Large intestine (tissue), 3 donors: Measurements from ENCODE around the gene CMTM8. TPM values are rescaled to one million over a fixed set of nuclear protein-coding genes. Genes with fewer than 3 reads are reported as not detected.

Experiments used
- DNase-seq, 2 donors: peaks; one replicate each; pipeline versions ENCODE4 v3.0.0 to v3.0.0-alpha.2; 2013
- H3K27ac ChIP-seq: one replicate; pipeline ENCODE4 v1.5.1; 2013; ENCODE audit warnings: low read length
- H3K27me3 ChIP-seq: 2 replicates; pipeline ENCODE4 v1.6.1; 2013; ENCODE audit warnings: low read length; ENCODE audit not compliant: control insufficient read depth, insufficient read depth
- H3K36me3 ChIP-seq: 2 replicates; pipeline ENCODE4 v1.6.1; 2013; ENCODE audit warnings: low read length; ENCODE audit not compliant: control insufficient read depth, insufficient read depth
- H3K4me1 ChIP-seq: one replicate; pipeline ENCODE4 v1.6.1; 2013; ENCODE audit warnings: low read length; ENCODE audit not compliant: control insufficient read depth, insufficient read depth
- H3K4me3 ChIP-seq: one replicate; pipeline ENCODE4 v1.5.1; 2013; ENCODE audit warnings: low read length
- H3K9me3 ChIP-seq: one replicate; pipeline ENCODE4 v1.6.1; 2013; ENCODE audit warnings: mild to moderate bottlenecking, low read depth, low read length, moderate library complexity; ENCODE audit not compliant: control insufficient read depth
- WGBS: methylation state at CpG from one replicate; pipeline ENCODE4 v1.1.5; 2013; ENCODE audit warnings: low lambda C conversion rate; ENCODE audit not compliant: insufficient coverage; 5-methylcytosine and 5-hydroxymethylcytosine counted together
- polyA plus RNA-seq: library from polyadenylated mRNA; unstranded; fragments of 120-200 nt; gene quantifications from one replicate; pipeline ENCODE4 v1.2.1, GENCODE V29; 2013

The CMTM8 gene
- polyA plus RNA-seq, 1 donor: 20.1 TPM

GRCh38 chr3:32353351-32353750, 114.9 kb downstream of the CMTM8 start:
- WGBS: 100% methylated on average over 1 of the region's 2 CpGs
- no peak for DNase-seq
- peaks cover 20% of the 10 kb centered on the region for H3K4me1 ChIP-seq
- H3K9me3 ChIP-seq: no peaks in the 10 kb centered on the region
- H3K27me3 ChIP-seq: no peaks in the 10 kb centered on the region
- H3K27ac ChIP-seq: no peak overlapping the region
- H3K36me3 ChIP-seq: no peaks in the 10 kb centered on the region
- no peak overlapping the region for H3K4me3 ChIP-seq

DNA sequence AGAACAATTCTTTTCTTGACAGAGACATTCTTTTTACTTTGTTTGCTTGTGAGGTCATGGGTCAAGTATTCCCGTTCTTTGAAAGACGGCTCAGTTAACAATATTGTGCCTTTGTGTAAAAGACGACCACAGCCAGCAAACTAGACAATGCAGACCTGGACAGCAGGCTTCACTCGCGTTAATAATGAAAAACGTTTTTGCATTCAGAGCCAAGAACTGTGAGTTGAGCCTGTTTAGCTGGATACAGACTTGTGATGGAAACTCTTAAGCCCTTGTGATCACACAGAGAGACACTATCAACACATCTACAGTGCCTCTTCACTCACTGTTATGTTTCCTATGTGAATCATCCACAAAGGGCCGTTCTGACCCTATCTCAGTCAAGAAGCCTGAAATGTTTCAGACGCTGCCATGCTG, 115.9 kb downstream of the CMTM8 start:
- H3K4me1 ChIP-seq: peaks cover 18% of the 10 kb centered on the region
- no peaks in the 10 kb centered on the region for H3K27me3 ChIP-seq
- H3K4me3 ChIP-seq: no peak overlapping the region
- no CpG with 5 or more reads among the region's 8 CpGs for WGBS
- H3K36me3 ChIP-seq: no peaks in the 10 kb centered on the region
- no peaks in the 10 kb centered on the region for H3K9me3 ChIP-seq
- no peak overlapping the region for H3K27ac ChIP-seq
- DNase-seq: peak in 1 of 2 donors; percentile 15

DNA sequence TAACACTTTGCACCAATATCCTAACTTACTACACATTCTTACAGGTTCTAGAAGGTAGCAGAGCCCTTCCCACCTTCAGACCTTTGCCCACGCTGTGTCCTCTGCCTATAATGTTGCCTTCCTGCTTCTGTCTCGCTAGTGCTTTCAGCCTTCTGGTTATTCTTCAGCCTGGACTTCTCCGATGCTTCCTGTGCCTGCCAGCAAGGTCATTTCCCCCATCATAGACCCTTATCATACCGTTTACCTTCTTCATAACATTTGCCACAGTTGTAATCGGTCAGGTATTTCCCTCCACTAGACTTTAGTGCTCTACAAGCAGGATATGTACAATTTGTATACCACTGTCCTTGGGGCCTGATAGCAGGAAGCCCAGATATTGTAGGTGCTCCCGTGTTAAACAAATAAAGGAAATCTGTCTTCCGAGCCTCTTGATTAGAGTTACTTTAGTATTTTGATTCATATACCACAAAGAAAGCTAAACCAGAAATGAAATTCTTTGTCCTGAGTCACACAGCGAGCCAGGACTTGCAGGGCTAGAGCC, 117.3 kb downstream of the CMTM8 start:
- WGBS: 7% methylated on average over 2 of the region's 8 CpGs
- Histone ChIP-seq H3K36me3 (no peaks in the 10 kb centered on the region), H3K4me1 (peaks cover 25% of the 10 kb centered on the region), H3K27ac (peak overlapping the region; percentile 49), H3K9me3 (no peaks in the 10 kb centered on the region), H3K4me3 (no peak overlapping the region), H3K27me3 (no peaks in the 10 kb centered on the region)
- peak in 1 of 2 donors; percentile 72 for DNase-seq

DNA sequence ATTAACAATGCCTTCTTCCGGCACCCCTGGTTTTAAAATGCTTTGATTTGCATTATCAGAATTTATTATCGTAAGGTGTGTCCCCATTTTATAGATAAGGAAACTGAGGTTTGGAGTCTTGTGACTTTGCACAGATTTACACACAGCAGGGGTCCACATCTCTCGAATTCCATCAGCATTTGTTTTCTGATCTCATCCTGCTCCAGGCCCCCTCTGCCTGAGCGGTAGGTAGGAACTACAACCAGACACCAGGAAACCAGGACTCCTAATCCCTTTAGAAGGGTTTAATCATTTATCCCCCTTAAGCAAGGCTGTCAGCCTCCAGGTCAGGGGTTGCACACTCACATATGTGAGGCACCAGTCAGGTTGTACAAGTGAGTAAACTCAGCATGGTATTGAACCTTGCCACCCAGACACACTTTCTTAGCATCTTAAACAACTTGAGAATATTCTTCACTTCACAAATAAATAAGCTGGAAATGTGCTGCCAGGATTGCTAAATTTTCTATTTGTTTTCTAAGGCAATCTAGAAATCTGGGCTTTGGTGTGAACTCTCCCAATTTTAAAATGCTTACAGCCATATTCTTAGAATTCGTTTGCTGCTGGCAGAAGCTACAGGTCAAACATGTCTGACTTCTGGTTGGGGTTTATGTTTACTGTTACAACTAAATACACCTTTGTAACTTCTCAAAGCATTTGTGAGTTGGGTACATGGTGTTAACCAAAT, 121.4 kb downstream of the CMTM8 start:
- Histone ChIP-seq H3K9me3 (no peaks in the 10 kb centered on the region), H3K27ac (peak overlapping the region; percentile 13), H3K36me3 (peaks cover 9% of the 10 kb centered on the region), H3K27me3 (no peaks in the 10 kb centered on the region), H3K4me3 (no peak overlapping the region), H3K4me1 (peaks cover 29% of the 10 kb centered on the region)
- peak; percentile 44 to 66 for DNase-seq
- WGBS: no CpG with 5 or more reads among the region's 5 CpGs

DNA sequence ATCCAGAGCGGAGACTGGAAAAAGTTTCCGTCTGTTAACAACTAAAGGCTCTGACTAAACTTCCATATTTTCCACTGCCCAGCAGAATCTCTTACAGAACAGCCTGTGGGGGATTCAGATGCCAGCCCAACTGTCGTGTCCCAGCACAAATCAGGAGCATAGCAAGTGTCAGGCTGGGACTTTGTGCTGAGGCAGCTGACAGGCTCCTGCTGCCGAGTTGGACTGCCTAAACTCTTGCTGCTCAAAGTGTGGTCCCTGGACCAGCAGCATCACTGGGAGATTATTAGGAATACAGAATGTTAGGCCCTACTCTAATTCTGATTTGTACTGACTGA, 122.0 kb downstream of the CMTM8 start:
- peaks cover 9% of the 10 kb centered on the region for H3K36me3 ChIP-seq
- H3K27me3 ChIP-seq: no peaks in the 10 kb centered on the region
- WGBS: no CpG with 5 or more reads among the region's 4 CpGs
- H3K27ac ChIP-seq: no peak overlapping the region
- DNase-seq: no peak
- H3K4me3 ChIP-seq: no peak overlapping the region
- peaks cover 25% of the 10 kb centered on the region for H3K4me1 ChIP-seq
- H3K9me3 ChIP-seq: no peaks in the 10 kb centered on the region

DNA sequence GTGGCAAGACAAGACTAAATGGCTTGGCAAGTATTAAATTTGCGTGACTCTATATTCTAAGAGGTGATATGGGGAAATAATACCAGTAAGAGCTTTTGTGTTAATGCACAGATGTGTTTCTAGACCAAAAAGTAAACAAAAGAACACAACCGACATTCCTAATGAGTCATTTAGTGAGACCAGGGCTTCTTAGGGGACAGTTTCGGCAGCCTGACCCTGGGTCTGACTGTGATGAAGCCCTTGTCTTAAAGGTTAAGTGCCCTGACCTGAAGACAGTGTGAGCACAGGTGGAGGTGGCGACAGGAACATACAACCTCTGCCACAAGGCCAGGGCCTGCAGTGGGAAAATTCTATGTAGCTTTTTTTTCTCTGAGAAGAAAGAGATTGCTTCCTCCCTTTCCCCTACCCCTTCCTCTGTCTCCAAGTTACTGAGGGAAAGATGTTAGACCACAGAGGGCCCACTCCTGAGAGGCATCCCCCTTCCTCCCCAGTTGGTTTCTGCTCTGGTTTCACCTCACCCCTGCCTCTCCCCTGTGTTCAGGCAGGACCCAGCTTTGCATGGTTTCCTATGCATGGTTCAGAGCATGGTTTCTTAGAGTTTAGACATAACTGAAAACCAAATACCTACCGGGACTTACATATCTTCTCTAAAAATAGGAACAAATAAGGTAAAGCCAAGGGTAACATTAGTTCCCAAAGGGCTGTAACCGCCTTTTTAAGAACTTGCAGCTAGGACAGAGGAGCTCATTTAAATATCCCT, 128.3 kb downstream of the CMTM8 start:
- Histone ChIP-seq H3K9me3 (no peaks in the 10 kb centered on the region), H3K4me1 (peaks cover under 1% of the 10 kb centered on the region), H3K36me3 (peaks cover 16% of the 10 kb centered on the region), H3K4me3 (no peak overlapping the region), H3K27me3 (no peaks in the 10 kb centered on the region), H3K27ac (no peak overlapping the region)
- WGBS: 0% methylated on average over 1 of the region's 6 CpGs
- DNase-seq: no peak

DNA sequence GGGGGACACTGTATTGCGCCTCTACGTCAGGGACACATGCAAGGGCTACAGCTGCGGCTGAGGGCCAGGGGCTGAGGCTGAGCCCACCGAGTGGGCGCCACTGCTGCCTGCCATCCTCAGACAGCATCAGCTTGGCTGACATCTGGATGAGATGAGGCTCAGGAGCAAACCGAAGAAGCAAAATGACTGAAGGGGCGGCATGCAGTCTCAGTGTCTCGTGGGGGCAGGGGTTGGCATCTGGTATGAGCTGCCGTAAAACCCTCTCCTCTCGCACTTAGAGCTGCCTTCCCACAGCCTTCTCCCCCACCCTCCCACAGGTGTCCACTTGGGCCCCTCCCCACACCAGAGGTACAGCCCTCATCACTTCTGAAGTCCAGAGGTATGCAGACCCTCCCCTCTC, 129.0 kb downstream of the CMTM8 start:
- Histone ChIP-seq H3K27ac (no peak overlapping the region), H3K27me3 (no peaks in the 10 kb centered on the region), H3K36me3 (peaks cover 13% of the 10 kb centered on the region), H3K4me3 (no peak overlapping the region), H3K4me1 (no peaks in the 10 kb centered on the region), H3K9me3 (no peaks in the 10 kb centered on the region)
- DNase-seq: no peak
- no CpG with 5 or more reads among the region's 10 CpGs for WGBS

- H3K9me3 ChIP-seq: no peaks in the 10 kb centered on the region
Observed at GRCh38 chr3:32371461-32372212, 133.2 kb downstream of the CMTM8 start.

GRCh38 chr3:32372213-32372490, 133.7 kb downstream of the CMTM8 start:
- Histone ChIP-seq H3K9me3 (no peaks in the 10 kb centered on the region), H3K27me3 (no peaks in the 10 kb centered on the region), H3K4me3 (no peak overlapping the region), H3K4me1 (no peaks in the 10 kb centered on the region), H3K36me3 (peaks cover 6% of the 10 kb centered on the region), H3K27ac (no peak overlapping the region)
- WGBS: no CpG with 5 or more reads among the region's 4 CpGs
- no peak for DNase-seq

More at GRCh38 chr3:32371461-32372212, 133.2 kb downstream of the CMTM8 start:
- Histone ChIP-seq H3K4me1 (no peaks in the 10 kb centered on the region), H3K36me3 (peaks cover 6% of the 10 kb centered on the region), H3K4me3 (no peak overlapping the region), H3K27me3 (no peaks in the 10 kb centered on the region), H3K27ac (no peak overlapping the region)
- no peak for DNase-seq
- 100% methylated on average over 2 of the region's 7 CpGs for WGBS

DNA sequence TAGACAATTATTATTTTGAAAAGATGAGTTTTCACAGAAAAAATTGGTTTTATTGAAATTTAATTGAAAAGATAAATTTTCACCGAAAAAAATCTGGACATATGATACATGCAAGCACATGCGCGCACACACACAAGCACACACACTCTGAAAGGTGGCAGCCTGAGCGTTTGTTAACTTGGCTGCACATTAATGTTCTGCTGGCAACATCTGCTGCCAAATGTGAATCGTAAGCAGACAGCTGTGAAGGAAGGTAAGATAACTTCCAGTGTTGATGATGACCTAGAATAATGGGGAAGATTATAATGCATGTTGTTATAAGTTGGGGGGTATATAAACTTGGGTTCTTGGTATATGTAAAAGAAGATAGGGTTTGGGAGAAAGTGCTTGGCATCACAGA, 134.8 kb downstream of the CMTM8 start:
- Histone ChIP-seq H3K4me1 (no peaks in the 10 kb centered on the region), H3K9me3 (no peaks in the 10 kb centered on the region), H3K27ac (no peak overlapping the region), H3K36me3 (no peaks in the 10 kb centered on the region), H3K4me3 (no peak overlapping the region), H3K27me3 (no peaks in the 10 kb centered on the region)
- 100% methylated on average over 3 of the region's 5 CpGs for WGBS
- no peak for DNase-seq
